ENCODE data around the gene DRC7. TPM values are rescaled to one million over a fixed set of nuclear protein-coding genes. Genes with fewer than 3 reads are reported as not detected.

Gene DRC7
- total RNA-seq, 4 donors from 2014 or later = not detected

DNA sequence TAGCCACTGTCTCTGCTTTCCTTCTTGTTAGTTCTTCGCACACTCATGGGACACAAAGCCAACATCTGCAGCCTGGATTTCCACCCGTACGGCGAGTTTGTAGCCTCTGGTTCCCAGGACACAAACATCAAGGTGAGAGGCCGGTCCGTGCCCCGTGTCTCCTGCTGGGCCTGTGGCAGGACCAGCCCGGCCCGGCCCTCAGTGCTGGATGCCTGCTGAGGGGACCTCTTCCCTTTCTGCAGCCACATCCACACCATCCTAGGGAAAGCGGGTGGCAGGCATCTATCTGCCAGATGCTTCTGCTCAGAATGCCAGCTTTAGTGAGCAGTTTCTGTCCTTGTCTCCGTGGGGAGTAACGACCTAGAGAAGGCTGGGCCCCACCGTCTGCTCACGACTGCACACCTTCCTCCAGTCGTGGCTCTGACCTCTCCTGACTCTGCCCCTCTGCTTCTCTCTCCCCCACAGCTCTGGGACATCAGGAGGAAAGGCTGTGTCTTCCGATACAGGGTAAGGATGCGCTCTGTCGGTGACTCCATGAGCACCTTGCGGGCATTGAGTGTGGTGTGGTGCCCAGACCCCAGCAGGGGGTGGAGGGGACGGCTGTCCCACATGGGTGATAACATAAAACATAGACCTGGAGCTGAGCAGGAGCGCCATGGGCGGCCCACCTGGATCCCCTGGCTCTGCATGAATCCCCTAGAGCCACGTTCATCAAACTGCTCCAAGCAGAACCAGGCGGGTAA is 56.4 kb downstream of the DRC7 start:
- no peak overlapping the region for H3K4me3 ChIP-seq
- TF ChIP-seq POLR2A (IDR thresholded peaks at IDR 0.05) = no peak
- TF ChIP-seq, protein P1, sequence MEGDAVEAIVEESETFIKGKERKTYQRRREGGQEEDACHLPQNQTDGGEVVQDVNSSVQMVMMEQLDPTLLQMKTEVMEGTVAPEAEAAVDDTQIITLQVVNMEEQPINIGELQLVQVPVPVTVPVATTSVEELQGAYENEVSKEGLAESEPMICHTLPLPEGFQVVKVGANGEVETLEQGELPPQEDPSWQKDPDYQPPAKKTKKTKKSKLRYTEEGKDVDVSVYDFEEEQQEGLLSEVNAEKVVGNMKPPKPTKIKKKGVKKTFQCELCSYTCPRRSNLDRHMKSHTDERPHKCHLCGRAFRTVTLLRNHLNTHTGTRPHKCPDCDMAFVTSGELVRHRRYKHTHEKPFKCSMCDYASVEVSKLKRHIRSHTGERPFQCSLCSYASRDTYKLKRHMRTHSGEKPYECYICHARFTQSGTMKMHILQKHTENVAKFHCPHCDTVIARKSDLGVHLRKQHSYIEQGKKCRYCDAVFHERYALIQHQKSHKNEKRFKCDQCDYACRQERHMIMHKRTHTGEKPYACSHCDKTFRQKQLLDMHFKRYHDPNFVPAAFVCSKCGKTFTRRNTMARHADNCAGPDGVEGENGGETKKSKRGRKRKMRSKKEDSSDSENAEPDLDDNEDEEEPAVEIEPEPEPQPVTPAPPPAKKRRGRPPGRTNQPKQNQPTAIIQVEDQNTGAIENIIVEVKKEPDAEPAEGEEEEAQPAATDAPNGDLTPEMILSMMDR (IDR thresholded peaks at IDR 0.05) = no peak
- no peak for DNase-seq
- H3K36me3 ChIP-seq = peaks cover 0 to 17% (median 0%) of the 10 kb centered on the region in 3 donors
- no peak overlapping the region for H3K27ac ChIP-seq
- no peaks in the 10 kb centered on the region for H3K27me3 ChIP-seq
- H3K9me3 ChIP-seq = no peaks in the 10 kb centered on the region
- H3K4me1 ChIP-seq = no peaks in the 10 kb centered on the region

DNA sequence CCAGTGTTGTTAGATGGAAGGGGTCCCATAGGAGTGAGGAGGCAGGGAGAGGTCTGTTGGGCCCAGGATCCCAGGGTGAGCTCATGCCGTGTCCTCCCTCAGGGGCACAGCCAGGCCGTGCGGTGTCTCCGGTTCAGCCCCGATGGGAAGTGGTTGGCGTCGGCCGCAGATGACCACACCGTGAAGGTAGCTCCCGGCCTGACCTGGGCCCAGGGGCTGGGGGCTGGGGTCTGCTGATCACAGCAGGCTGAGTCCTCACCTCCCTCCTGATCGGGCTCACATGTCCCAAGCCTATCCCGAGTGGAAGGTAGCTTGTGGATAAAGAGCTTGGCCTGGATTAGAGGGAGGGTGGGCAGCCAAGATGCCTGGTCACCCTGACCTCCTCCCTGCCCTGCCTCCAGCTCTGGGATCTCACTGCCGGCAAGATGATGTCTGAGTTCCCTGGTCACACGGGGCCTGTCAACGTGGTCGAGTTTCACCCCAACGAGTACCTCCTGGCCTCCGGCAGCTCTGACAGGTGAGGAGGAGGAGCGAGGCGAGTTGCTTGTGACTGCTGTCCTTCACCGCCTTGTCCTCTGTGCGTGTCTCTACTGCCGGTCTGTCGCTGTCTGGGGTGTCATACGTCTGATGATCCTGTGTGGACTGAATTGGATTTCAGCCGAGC is 57.1 kb downstream of the DRC7 start:
- TF ChIP-seq, protein P1 (IDR thresholded peaks at IDR 0.05) = no peak
- no peak for TF ChIP-seq POLR2A (IDR thresholded peaks at IDR 0.05)

GRCh38 chr16:57752203-57752580 is 57.6 kb downstream of the DRC7 start:
- Histone ChIP-seq H3K9me3 (no peaks in the 10 kb centered on the region), H3K4me1 (no peaks in the 10 kb centered on the region), H3K27ac (no peak overlapping the region), H3K27me3 (no peaks in the 10 kb centered on the region), H3K4me3 (no peak overlapping the region), H3K36me3 (peaks cover 0 to 23% (median 0%) of the 10 kb centered on the region in 3 donors)
- DNase-seq = no peak
- TF ChIP-seq, protein P1 (IDR thresholded peaks at IDR 0.05) = no peak
- TF ChIP-seq POLR2A (IDR thresholded peaks at IDR 0.05) = no peak

More for the DNA sequence above, 57.1 kb downstream of the DRC7 start:
- Histone ChIP-seq H3K4me3 (no peak overlapping the region), H3K27ac (no peak overlapping the region), H3K4me1 (no peaks in the 10 kb centered on the region), H3K9me3 (no peaks in the 10 kb centered on the region), H3K27me3 (no peaks in the 10 kb centered on the region), H3K36me3 (peaks cover 0 to 22% (median 0%) of the 10 kb centered on the region in 3 donors)
- no peak for DNase-seq

GRCh38 chr16:57752581-57753447 is 58.2 kb downstream of the DRC7 start:
- no peak for TF ChIP-seq POLR2A (IDR thresholded peaks at IDR 0.05)
- TF ChIP-seq, protein P1 (IDR thresholded peaks at IDR 0.05) = no peak
- no peak for DNase-seq
- H3K36me3 ChIP-seq = peaks cover 0 to 23% (median 0%) of the 10 kb centered on the region in 3 donors
- no peaks in the 10 kb centered on the region for H3K4me1 ChIP-seq
- H3K27ac ChIP-seq = no peak overlapping the region
- no peak overlapping the region for H3K4me3 ChIP-seq
- H3K27me3 ChIP-seq = no peaks in the 10 kb centered on the region
- H3K9me3 ChIP-seq = no peaks in the 10 kb centered on the region

GRCh38 chr16:57753448-57754353 is 59.1 kb downstream of the DRC7 start:
- H3K4me1 ChIP-seq = no peaks in the 10 kb centered on the region
- H3K36me3 ChIP-seq = peaks cover 0 to 27% (median 0%) of the 10 kb centered on the region in 3 donors
- H3K27ac ChIP-seq = no peak overlapping the region
- no peaks in the 10 kb centered on the region for H3K9me3 ChIP-seq
- DNase-seq = no peak
- no peaks in the 10 kb centered on the region for H3K27me3 ChIP-seq
- no peak for TF ChIP-seq POLR2A (IDR thresholded peaks at IDR 0.05)
- TF ChIP-seq, protein P1 (IDR thresholded peaks at IDR 0.05) = no peak
- no peak overlapping the region for H3K4me3 ChIP-seq

All from Peyer's patch (tissue), 4 donors.